ENCODE data around the gene ARL5B.
A peak's percentile ranks its signal among the peaks of the same experiment; 100 is the strongest.

GRCh38 chr10:18651324-18652007, 7.8 kb upstream of the ARL5B start, which contains the start of gene NSUN6:
- no peak for TF ChIP-seq CTCF (IDR thresholded peaks at IDR 0.05)
- no peak; the same call in 1 of the 2 replicates for TF ChIP-seq SIN3A (IDR thresholded peaks at IDR 0.05; ENCODE audit: borderline replicate concordance, insufficient read depth, low read depth, low read length)
- TF ChIP-seq REST (IDR thresholded peaks at IDR 0.05; ENCODE audit: insufficient read depth in 1 of 2, low read depth in 2 of 2, low read length in 1 of 2) = no peak
- peak; percentile 56; the same call in 1 of the 2 replicates for TF ChIP-seq POLR2AphosphoS5 (IDR thresholded peaks at IDR 0.05; ENCODE audit: low read depth, low read length)
